Measurements from ENCODE around the gene SPTBN4.

Gene SPTBN4

DNA sequence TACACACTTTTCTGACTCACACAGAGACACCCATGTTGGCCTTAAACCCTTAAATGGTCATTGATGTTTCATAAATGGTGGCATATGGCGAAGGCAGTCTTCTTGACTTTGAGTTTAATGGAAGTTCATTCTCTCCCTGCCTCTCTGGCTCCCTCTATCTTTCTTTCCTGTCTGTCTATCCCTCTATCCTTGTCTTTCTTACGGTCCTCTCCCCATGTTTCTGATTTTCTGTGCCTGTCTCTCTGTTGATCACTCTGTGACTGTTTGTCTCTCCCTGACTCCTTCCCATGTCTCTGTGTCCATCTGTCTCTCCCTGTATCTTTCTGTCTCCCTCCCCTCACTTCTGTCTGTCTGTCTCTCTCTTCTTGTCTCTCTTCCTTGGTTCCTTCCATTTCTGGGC is 66.7 kb downstream of the SPTBN4 start (continued):
- TF ChIP-seq HOXC10 (CRISPR knock-in tag; IDR thresholded peaks at IDR 0.05): no peak
- TF ChIP-seq ZNF658 (tag by site-specific recombination; IDR thresholded peaks at IDR 0.05): no peak
- TF ChIP-seq ZSCAN23 (tag by site-specific recombination; IDR thresholded peaks at IDR 0.05): no peak
- peak; percentile 58 for TF ChIP-seq ZNF544 (tag by site-specific recombination; IDR thresholded peaks at IDR 0.05)
- peak; percentile 93; the same call in 1 of the 2 replicates for TF ChIP-seq ZNF521 (tag by site-specific recombination; IDR thresholded peaks at IDR 0.05)
- no peak for TF ChIP-seq ZFP69B (tag by site-specific recombination; IDR thresholded peaks at IDR 0.05)
- no peak for TF ChIP-seq ZNF785 (tag by site-specific recombination; IDR thresholded peaks at IDR 0.05)
- no peak; the same call in 1 of the 2 replicates for TF ChIP-seq ZBTB10 (tag by site-specific recombination; IDR thresholded peaks at IDR 0.05)
- no peak for TF ChIP-seq ZNF37A (tag by site-specific recombination; IDR thresholded peaks at IDR 0.05)

DNA sequence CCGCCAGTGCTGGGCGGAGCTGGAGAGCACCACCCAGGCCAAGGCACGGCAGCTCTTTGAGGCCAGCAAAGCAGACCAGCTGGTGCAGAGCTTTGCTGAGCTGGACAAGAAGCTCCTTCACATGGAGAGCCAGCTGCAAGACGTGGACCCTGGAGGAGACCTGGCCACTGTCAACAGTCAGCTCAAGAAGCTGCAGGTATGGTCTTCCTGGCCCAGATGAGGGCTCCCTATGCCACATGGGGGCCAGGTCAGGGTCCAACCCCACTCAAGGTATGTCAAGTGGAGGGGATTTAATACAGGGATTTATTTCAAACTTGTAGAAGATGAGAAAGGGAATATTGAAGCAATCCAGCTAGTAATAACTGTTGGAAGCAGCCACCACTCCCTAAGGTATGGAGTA is 67.3 kb downstream of the SPTBN4 start:
- ChIA-PET CTCF (interaction anchor here (0.8 to 13.3 kb wide), 7 partner anchors 10 to 100 kb away, joined by 3 to 259 read pairs (median 12); partner anchors contain the start of gene LTBP4), POLR2A (interaction anchor here (1.0 kb wide), 1 partner anchor 65 kb away, joined by 3 read pairs; no protein-coding TSS in a partner anchor)
- peaks cover 0 to 3% of the 10 kb centered on the region in 2 experiments; a peak in 2 of 3 replicates for H3K36me3 ChIP-seq (ENCODE audit: control insufficient read depth in 2 of 2, insufficient read depth in 1 of 2, low read length in 2 of 2)
- H3K9me3 ChIP-seq (ENCODE audit: control insufficient read depth, insufficient read depth, low read depth, low read length): no peaks in the 10 kb centered on the region
- H3K27ac ChIP-seq (ENCODE audit: extremely low read depth, low read depth, low read length): no peak overlapping the region
- H3K4me3 ChIP-seq (ENCODE audit: low read depth, low read length): no peak overlapping the region
- H3K4me1 ChIP-seq (ENCODE audit: control insufficient read depth, insufficient read depth, low read length): peaks cover 17% of the 10 kb centered on the region
- TF ChIP-seq ZNF138 (tag by site-specific recombination; IDR thresholded peaks at IDR 0.05; ENCODE audit: borderline replicate concordance) (no peak), ZNF585B (tag by site-specific recombination; IDR thresholded peaks at IDR 0.05) (no peak)

GRCh38 chr19:40539070-40539469 is 72.3 kb downstream of the SPTBN4 start:
- H3K9me3 ChIP-seq (ENCODE audit: control insufficient read depth, insufficient read depth, low read depth, low read length): no peaks in the 10 kb centered on the region
- peaks cover 4% of the 10 kb centered on the region; the same call in 1 of the 2 replicates for H3K4me1 ChIP-seq (ENCODE audit: control insufficient read depth, insufficient read depth, low read length)
- no peak overlapping the region for H3K4me3 ChIP-seq (ENCODE audit: low read depth, low read length)
- H3K27ac ChIP-seq (ENCODE audit: extremely low read depth, low read depth, low read length): no peak overlapping the region
- peaks cover 0 to 3% of the 10 kb centered on the region in 2 experiments; a peak in 2 of 3 replicates for H3K36me3 ChIP-seq (ENCODE audit: control insufficient read depth in 2 of 2, insufficient read depth in 1 of 2, low read length in 2 of 2)
- ChIA-PET POLR2A (interaction anchor here (2.3 kb wide), 1 partner anchor 10 kb away, joined by 5 read pairs; no protein-coding TSS in a partner anchor), CTCF (interaction anchor here (1.0 to 13.9 kb wide), 6 partner anchors 10 to 95 kb away, joined by 4 to 259 read pairs (median 34); partner anchors contain the start of gene LTBP4)
- TF ChIP-seq ZIC2 (tag by site-specific recombination; IDR thresholded peaks at IDR 0.05) (peak; percentile 36; the same call in 1 of the 2 replicates), TRIM28 (IDR thresholded peaks at IDR 0.05; ENCODE audit: borderline replicate concordance, low read length) (no peak), ZBTB17 (tag by site-specific recombination; IDR thresholded peaks at IDR 0.05) (0 out of 2 replicates have a peak, but pooled peaks have one; percentile 43), REST (tag by site-specific recombination; IDR thresholded peaks at IDR 0.05) (no peak), ZNF76 (tag by site-specific recombination; IDR thresholded peaks at IDR 0.05; ENCODE audit: borderline replicate concordance, low read depth) (no peak), ZBTB6 (tag by site-specific recombination; IDR thresholded peaks at IDR 0.05) (no peak), ZNF658 (tag by site-specific recombination; IDR thresholded peaks at IDR 0.05) (no peak), KLF1 (tag by site-specific recombination; IDR thresholded peaks at IDR 0.05) (no peak), ZNF302 (tag by site-specific recombination; IDR thresholded peaks at IDR 0.05; ENCODE audit: low read depth) (no peak), ZNF521 (tag by site-specific recombination; IDR thresholded peaks at IDR 0.05) (no peak), GFI1B (tag by site-specific recombination; IDR thresholded peaks at IDR 0.05) (no peak), ZNF621 (tag by site-specific recombination; IDR thresholded peaks at IDR 0.05) (no peak), EGR2 (tag by site-specific recombination; IDR thresholded peaks at IDR 0.05; ENCODE audit: low read depth) (no peak), ZNF426 (tag by site-specific recombination; IDR thresholded peaks at IDR 0.05) (no peak), ZNF548 (tag by site-specific recombination; IDR thresholded peaks at IDR 0.05) (peak; percentile 99), ZNF544 (tag by site-specific recombination; IDR thresholded peaks at IDR 0.05) (no peak)
- TF ChIP-seq, protein P1, sequence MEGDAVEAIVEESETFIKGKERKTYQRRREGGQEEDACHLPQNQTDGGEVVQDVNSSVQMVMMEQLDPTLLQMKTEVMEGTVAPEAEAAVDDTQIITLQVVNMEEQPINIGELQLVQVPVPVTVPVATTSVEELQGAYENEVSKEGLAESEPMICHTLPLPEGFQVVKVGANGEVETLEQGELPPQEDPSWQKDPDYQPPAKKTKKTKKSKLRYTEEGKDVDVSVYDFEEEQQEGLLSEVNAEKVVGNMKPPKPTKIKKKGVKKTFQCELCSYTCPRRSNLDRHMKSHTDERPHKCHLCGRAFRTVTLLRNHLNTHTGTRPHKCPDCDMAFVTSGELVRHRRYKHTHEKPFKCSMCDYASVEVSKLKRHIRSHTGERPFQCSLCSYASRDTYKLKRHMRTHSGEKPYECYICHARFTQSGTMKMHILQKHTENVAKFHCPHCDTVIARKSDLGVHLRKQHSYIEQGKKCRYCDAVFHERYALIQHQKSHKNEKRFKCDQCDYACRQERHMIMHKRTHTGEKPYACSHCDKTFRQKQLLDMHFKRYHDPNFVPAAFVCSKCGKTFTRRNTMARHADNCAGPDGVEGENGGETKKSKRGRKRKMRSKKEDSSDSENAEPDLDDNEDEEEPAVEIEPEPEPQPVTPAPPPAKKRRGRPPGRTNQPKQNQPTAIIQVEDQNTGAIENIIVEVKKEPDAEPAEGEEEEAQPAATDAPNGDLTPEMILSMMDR (tag by site-specific recombination; IDR thresholded peaks at IDR 0.05): peak; percentile 23; the same call in 1 of the 2 replicates

All from HEK293 (cell line).